NCI-H460 (cell line): Measurements from ENCODE around the gene ADAMTS13. TPM values are rescaled to one million over a fixed set of nuclear protein-coding genes. Genes with fewer than 3 reads are reported as not detected.
"Not testable (repeated sequence)": the region's sequence is repeated elsewhere in the genome, so short reads cannot be mapped to it uniquely, and the experiment has no call there.

Source experiments
- DNase-seq: peaks from one replicate; pipeline ENCODE4 v3.0.0-alpha.2; 2016; ENCODE audit warnings: low read depth; ENCODE audit errors: extremely low read depth
- polyA plus RNA-seq: library from polyadenylated mRNA; depleted of rRNA; stranded (reverse); fragments of >200 nt; gene quantifications from 2 replicates; pipeline ENCODE4 v1.2.3, GENCODE V29; 2014; cell fraction: nucleus; rRNA removed
- total RNA-seq: library from RNA; depleted of rRNA; stranded (reverse); fragments of >200 nt; shearing (Covaris generic); gene quantifications from 2 replicates; pipeline ENCODE4 v1.2.3, GENCODE V29; 2014; rRNA removed

Gene ADAMTS13
- total RNA-seq: 0.40 and 1.1 TPM in 2 replicates
- polyA plus RNA-seq: 4.2 and 8.2 TPM in 2 replicates

- DNase-seq: no peak
Measured at GRCh38 chr9:133421615-133422542, at the start of gene ADAMTS13. Gene ADAMTS13 (plus strand): TSS chr9:133422367. CDS start chr9:133422444, 77 bp downstream.

- DNase-seq: no peak
Measured at GRCh38 chr9:133374612-133375115, 47.5 kb upstream of the ADAMTS13 start.

GRCh38 chr9:133375116-133375723 lies 46.9 kb upstream of the ADAMTS13 start:
- DNase-seq: no peak

DNA sequence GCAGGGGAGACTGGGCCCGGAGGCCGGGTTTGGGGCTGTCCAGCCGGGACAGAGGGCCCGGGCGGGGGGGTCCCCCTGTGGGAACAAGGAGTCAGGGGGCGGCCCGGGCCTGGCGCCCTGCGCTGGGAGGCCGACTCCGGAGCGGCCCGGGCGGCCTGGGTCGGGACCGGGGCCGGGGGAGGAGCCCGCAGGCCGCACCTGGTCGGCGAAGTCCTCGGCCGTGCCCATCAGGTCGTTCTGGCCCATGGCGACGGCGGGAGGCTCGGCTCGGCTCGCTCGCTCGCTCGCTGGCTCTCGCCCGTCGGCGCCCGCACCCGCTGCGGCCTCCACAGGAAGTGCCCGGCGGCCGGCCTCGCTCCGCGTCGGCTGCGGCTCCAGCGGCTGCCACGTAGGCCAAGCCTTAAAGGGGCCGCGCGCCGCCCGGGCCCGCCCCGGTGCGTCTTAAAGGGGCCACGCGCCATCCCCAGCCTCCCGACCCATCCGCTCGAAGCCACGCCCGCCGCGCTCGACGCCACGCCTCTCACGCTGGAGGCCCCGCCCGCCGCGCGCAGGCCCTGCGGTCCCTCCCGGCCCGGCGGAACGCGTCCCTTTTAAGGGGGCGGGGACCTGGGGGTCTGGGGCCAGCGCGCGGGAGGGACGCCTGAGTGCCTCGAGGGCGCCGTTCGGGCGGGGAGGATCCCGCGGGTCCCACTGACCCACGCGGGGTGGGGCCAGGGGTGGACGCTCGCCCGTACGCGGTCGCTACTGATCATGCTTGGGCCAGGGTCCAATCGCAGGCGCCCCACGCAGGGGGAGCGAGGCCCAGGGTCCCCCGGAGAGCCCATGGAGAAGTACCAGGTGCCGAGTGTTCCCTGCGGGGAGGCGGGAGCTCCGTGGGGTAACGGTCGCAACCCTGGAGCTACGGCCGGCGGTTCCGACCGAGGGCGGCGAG lies 46.2 kb upstream of the ADAMTS13 start, which contains the start of the genes STKLD1 and SURF4:
TSS of gene STKLD1 (plus strand) at position 643 of the 931 bp plus-strand sequence. CDS start at position 751, 108 bp downstream.
TSS of gene SURF4 (minus strand) at position 337 of the 931 bp plus-strand sequence. CDS start at position 246, 91 bp downstream.
- peak; percentile 94 for DNase-seq

GRCh38 chr9:133377280-133377679 lies 44.9 kb upstream of the ADAMTS13 start:
- not testable (repeated sequence) for DNase-seq

- no peak for DNase-seq
Measured at GRCh38 chr9:133377721-133378216, 44.4 kb upstream of the ADAMTS13 start.

- no peak for DNase-seq
Measured at GRCh38 chr9:133378408-133378962, 43.7 kb upstream of the ADAMTS13 start.

DNA sequence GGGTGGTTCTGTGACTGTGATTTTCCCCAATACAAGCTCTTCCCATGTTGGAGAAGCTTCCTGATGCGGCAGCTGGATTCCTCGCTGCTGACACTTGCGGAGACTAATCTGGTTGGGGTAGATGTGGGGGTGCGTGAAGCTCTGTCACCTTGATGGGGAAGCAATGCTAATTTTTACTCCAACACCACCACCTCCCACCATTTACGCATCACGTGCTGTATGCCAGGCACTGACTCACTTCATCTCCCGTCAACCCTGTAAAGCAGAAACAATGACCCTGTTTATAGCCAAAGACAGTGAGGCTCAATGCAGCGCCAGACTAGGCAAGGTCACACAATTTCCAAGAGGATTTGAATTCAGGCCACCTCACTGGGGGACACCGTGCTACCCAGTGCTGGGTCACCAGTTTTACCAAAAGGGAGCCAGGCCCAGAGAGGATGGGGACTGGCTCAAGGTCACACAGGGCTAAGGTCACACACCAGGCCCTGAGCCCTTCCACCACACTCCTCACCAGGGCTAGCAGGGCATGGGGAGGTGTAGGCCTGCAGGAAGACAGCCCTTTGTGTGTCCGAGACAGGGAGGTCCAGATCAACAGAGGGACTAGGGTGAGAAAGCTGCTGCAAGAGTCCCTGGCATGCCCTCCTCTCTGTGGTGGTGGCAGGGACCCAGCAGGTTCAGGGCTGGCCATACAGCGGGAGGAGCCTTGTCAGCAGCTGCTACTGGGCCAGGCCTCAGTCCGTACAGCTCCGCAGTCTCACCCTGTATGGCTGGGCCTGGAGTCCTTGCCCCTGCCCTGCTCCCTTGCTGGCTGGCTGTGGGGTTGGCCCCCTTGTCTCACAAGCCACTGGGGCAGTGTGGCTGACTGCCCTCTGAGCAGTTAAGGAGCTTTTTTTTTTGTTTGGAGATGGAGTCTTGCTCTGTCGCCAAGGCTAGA lies 42.7 kb upstream of the ADAMTS13 start:
- DNase-seq: no peak

GRCh38 chr9:133380734-133381133 lies 41.4 kb upstream of the ADAMTS13 start:
- DNase-seq: no peak

DNA sequence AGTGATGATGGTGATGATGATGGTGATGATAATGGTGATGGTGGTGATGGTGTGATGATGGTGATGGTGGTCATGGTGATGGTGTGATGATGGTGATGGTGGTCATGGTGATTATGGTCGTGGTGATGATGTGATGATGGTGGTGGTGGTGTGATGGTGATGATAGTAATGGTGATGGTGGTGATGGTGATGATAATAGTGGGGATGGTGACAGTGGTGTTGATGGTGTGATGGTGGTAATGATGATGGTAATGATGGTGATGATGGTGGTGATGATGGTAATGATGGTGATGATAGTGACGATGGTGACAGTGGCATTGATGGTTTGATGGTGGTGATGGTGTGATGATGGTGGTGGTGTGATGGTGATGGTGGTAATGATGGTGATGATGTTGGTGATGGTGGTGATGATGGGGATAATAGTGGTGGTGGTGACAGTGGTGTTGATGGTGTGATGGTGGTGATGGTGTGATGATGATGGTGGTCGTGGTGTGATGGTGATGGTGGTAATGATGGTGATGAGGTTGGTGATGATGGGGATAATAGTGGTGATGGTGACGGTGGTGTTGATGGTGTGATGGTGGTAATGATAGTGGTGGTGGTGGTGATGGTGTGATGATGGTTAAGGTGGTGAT lies 39.5 kb upstream of the ADAMTS13 start:
- DNase-seq: no peak

DNA sequence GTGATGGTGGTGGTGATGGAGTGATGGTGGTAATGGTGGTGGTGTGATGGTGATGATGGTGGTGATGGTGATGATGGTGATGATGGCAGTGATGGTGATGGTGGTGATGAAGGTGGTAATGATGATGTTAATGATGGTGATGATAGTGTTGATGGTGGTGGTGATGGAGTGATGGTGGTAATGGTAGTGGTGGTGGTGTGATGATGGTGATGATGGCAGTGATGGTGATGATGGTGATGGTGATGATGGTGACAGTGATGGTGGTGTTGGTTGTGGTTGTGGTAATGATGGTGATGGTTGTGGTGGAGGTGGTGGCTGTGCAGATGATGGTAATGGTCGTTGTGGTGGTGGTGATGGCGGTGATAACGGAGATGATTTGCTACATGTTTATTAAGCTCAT lies 38.7 kb upstream of the ADAMTS13 start:
- DNase-seq: no peak

- no peak for DNase-seq
Measured at GRCh38 chr9:133384736-133385321, 37.3 kb upstream of the ADAMTS13 start.

- no peak for DNase-seq
Measured at GRCh38 chr9:133385452-133385851, 36.7 kb upstream of the ADAMTS13 start.

DNA sequence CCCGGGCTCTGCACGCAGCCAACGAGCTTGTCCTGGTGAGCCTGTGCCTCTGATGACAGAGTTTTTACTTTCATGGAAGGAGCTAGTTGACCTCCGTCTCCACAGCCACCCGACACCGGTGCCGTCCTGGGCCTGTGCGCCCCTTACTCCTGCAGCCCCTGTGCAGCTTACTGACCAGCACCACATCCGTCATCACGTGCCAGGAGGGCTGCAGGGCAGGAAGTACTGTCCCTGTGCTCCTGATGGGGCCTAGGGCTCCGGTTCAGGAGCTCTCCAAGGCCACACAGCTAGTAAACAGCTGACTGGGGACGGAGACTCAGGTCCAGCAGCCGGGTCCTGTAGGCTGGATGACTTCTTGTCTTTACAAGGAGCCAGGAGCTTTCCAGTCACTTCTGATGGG lies 35.8 kb upstream of the ADAMTS13 start:
- DNase-seq: no peak

GRCh38 chr9:133387680-133388079 lies 34.5 kb upstream of the ADAMTS13 start:
- no peak for DNase-seq

DNA sequence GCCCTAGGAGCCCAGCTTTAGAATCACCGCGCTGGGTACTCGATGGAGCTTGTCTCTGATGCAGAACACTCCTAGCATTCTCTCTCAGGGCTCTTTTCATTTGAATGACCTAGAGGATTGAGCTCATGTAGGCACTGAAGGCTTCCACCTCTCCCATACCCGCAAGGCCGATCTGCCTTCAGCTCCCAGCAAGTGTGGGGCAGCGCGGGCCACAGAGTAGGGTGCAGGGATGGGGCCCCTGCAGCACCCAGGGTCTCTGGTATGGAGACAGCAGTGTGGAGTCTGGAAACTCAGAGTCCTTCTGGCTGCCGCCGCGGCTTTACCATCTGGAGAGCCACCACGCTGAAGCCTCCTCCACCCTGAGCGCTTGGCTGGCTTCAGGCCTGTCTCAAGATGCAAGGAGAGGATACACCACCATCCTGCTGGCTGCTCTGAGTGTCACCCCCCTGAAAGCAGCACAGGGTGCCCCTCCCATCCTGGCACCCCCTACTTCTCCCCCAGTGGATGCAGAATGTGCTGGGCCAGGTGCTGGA lies 33.1 kb upstream of the ADAMTS13 start:
- DNase-seq: no peak

DNA sequence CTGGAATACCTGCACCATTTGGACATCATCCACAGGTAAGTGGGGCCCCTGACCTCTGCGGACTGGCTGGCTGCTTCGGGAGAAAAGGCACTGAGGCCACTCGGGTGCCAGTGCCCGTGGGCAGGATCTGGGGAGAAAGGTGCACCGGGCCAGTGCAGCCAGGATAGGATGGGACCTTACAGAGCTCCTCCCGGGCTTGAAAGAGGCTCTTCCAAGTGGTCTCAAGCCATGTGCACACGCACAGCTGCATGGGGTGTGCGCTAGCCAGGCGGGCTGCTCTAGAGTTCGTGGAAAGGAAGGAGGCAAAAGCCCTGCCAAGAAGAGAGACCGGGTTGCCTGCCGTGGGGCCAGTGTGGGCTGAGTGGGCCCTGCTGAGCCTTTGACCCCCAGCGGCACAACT lies 32.6 kb upstream of the ADAMTS13 start:
- DNase-seq: no peak
